Ramos (cell line): ENCODE results near the gene SCYL2.
"Not testable (repeated sequence)": the region's sequence is repeated elsewhere in the genome, so short reads cannot be mapped to it uniquely, and the experiment has no call there.

Source experiments
- in situ Hi-C: fragments of 300-500 bp; cut with MboI; formaldehyde crosslinking; loops from one replicate; pipeline ENCODE4 v1.14.3; 2022; ENCODE audit warnings: low sequenced_read_pairs; ENCODE audit not compliant: unreplicated experiment

Gene SCYL2

DNA sequence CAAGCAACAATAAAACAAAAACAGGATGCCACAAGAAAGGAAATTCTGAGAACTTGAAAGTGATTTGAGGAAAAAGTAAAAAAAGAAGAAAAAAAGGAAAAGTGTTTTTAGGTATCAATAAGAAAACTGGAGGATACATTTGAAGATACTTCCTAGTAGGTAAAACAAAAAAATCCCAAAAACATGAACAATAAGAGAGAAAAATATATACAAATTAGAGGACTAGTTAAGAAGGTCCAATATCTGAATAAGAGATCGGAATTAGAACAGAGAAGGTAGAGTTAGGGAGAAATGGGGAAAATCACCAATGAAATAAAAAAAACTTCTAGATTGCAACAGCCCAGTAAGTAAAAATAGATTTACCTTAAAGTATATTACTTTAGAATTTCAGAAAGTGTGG is 8.8 kb upstream of the SCYL2 start:
- in situ Hi-C loops, result no loop called here

DNA sequence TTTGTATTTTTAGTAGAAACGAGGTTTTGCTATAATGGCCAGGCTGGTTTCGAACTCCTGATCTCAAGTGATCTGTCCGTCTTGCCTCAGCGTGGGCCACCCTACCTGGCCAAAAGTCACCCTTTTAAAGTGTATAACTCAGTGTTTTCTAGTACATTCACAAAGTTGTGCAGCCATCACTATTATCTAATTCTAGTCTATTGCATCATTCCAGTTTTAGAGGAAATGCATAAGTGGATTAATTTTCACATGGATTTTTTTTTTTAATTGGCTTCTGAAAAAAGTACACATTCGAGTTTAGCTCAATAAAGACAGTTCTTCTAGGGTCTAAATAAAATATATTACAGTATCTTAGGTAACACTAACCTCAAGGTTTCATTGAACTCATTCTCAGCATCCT is 3.8 kb upstream of the SCYL2 start:
- in situ Hi-C loops, result no loop called here

DNA sequence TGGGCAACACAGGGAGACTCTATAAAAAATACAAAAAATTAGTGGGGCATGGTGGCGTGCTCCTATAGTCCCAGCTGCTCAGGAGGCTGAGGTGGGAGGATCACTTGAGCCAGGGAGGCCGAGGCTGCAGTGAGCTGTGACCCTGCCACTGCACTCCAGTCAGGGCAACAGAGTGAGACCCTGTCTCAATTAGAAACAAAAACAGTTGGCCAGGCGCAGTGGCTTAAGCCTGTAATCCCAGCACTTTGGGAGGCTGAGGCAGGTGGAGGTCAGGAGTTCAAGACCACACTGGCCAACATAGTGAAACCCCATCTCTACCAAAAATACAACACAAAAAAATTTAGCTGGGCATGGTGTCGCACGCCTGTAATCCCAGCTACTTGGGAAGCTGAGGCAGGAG is 1.9 kb upstream of the SCYL2 start:
- in situ Hi-C loops, result not testable (repeated sequence)

DNA sequence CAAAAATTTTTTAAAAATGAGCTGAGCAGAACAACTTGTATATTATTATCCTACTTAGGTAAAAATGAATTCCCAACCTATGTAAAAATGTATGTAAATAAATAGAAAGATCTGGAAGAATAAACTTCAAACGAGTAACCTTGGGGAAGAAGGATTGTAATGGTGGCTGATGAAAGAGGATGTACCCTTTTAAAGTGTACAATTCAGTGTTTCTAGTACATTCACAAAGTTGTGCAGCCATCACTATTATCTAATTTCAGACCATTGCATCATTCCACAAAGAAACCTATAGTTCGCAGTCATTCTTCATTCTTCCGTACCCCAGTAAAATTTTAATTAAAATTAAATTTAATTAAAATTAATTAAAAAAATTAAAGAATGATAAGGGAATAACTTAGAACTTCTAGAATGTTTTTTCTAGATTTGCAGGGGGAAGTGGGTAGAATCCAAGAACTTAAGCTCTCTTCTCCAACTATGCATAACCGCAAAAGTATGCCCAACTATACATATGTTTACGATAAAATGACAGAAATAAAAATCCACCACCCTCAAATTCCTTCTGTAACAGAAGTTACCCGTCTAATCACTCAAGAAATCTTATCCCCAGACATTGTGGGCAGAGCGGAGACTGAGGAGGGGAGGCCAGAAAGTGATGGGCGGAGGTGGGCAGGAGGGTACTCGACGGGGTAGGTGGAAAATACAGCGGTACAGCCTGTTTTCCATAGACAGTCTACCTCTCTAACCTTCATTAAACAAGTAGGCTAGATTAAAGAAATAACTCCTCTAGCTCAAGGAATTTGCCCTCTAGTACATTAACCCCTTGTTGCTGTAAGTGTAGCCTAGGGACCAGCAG is 1.0 kb upstream of the SCYL2 start:
- in situ Hi-C loops, result no loop called here

DNA sequence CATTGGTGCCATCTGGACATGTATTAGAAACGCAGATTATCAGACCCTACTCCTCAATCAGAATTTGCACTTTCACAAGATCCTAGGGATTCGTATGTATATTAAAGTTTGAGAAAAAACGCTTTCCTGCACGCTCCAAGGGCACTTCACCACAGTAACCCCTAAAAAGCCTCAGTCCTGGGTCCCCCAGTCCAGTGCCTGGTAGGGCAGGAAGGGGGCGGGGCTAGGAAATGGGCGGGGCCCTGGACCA is 467 bp upstream of the SCYL2 start:
- in situ Hi-C loops, result no loop called here

DNA sequence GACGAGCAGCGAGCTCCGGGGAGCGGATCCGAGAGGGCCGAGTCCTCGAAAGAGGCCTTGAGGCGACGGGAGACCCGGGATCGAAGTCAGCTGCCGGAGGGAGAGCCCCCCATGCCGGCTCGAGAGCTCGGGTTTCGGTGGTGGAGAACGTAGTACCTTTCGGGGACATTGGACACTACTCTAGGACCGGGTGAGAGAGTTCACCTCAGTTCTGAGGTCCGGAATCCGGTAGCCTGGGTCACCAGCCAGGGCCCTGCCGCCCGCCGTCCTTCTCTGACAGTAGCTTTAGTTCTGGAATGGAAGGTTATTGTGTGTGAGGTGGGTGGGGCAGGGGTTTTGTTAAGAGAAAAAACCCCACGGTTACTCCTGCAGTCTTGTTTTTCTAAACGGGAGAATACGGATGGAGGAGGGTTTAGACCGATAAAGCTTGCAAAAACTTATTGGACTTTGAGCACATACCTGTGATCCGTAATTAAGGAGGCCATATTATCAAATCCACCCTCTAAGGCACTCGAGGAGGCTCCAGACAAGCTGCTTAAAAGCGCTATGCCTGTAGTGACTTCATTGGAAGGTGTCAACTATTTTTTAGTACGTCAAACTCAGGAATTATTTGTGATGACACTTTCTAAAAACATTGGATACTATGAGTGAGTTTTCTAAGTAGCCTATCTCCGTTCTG is 765 bp downstream of the SCYL2 start:
- in situ Hi-C loops, result no loop called here

DNA sequence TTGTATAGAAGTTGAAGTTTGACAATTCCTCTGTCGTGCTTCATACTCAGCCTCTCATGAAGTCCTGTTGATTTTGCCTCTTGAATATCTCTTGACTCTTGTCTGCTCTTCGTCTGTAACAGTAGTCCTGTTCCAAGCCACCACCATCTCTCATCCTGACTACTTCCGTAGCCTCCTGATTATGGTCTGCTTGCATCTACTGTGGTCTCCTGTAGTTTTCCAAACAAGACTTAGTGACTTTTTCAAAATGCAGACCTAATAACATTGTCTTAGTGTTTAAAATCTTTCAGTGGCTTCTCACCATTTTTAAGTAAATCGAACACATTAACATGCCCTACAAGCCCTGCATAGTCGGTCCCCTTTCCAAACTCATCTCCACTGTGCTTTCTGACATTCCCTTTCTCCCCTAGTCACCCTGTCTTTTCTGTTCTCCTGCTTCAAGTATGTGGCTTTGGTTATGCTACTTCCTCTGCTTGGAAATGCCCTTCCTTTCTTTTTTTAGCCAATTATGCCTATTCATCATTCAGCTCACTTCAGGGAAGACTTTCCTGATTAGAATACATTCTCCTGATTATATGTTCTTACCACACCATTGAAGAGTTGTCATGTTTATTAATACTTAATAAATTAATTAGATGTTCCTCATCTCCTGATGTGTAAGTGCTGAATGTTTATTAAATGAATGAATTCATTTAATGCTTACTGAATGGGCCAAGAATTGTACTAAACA is 2.0 kb downstream of the SCYL2 start:
- in situ Hi-C loops, result no loop called here

- in situ Hi-C loops, result no loop called here
Measured at GRCh38 chr12:100273782-100274181, 6.8 kb downstream of the SCYL2 start.

GRCh38 chr12:100274291-100274690 is 7.3 kb downstream of the SCYL2 start:
- in situ Hi-C loops, result no loop called here

DNA sequence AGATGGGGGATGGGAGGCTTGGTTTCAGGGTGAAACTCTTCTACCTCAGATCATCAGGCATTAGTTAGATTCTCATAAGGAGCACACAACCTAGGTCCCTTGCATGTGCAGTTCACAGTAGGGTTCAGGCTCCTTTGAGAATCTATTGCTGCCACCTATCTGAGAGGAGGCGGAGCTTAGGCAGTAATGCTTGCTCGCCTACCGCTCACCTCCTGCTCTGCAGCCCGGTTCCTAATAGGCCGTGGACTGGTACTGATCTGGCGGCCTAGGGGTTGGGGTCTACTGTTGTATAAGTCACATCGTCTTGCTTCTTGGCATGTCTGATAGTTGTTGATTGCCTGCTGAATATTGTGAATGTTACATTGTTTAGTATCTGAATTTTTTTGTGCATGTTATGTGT is 12.2 kb downstream of the SCYL2 start:
- in situ Hi-C loops, result no loop called here

DNA sequence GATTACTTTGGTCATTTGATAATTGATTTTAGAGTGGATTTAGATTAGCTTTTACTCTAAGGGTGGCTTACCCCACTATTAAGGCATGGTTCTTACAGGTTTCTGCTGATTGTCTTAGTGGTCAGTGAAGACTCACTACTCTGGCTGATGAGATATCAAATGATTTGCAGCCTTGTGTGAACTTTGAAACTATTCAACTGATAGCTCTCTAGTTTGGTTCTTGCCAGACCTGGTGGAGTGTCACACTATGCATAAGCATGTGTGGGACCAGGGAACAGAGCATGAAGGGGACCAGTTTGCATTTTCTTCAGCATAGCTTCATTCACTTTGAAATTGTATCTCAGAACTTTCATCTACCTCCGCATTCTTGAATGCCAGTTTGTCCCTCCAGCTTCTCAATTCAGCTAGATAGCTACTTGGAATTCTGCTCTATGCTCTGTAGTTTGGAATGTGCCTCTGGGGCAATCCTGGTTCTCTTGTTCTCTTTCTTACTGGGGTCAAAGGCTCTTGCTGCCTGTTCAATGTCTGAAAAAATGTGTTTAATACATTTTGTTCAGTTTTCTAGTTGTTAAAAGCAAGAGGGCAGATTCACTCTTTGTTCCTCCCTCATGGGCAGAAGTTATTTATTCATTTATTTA is 12.7 kb downstream of the SCYL2 start:
- in situ Hi-C loops, result no loop called here

GRCh38 chr12:100284556-100284955 is 17.6 kb downstream of the SCYL2 start:
- in situ Hi-C loops, result not testable (repeated sequence)

DNA sequence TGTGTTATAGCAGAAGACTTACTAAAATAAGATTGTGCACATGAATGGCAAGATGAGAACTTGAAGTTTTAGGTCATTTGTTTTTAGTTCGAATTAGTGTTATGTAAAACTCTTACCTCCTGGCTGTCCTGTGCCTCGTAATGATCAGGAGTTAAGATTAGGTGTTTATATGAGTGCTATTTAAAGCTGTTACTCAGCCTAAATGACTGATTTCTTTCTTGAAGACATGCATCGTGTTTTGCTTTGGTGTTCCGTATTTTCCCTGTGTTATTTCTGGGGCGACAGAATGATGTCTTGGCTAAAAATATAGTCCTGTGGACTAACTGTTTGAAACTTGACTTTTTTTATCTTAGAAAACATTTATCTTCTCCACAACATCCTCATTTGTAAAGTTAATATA is 22.1 kb downstream of the SCYL2 start:
- in situ Hi-C loops, result no loop called here

- in situ Hi-C loops, result no loop called here
Measured at GRCh38 chr12:100290016-100290415, 23.0 kb downstream of the SCYL2 start.

GRCh38 chr12:100293017-100293416 is 26.0 kb downstream of the SCYL2 start:
- in situ Hi-C loops, result no loop called here

DNA sequence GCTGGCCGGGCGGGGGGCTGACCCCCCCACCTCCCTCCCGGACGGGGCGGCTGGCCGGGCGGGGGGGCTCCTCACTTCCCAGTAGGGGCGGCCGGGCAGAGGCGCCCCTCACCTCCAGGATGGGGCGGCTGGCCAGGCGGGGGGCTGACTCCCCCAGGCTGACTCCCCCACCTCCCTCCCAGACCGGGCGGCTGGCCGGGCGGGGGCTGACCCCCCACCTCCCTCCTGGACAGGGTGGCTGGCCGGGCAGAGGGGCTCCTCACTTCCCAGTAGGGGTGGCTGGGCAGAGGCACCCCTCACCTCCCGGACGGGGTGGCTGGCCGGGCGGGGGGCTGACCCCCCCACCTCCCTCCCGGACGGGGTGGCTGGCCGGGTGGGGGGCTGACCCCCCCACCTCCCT is 27.4 kb downstream of the SCYL2 start:
- in situ Hi-C loops, result not testable (repeated sequence)

DNA sequence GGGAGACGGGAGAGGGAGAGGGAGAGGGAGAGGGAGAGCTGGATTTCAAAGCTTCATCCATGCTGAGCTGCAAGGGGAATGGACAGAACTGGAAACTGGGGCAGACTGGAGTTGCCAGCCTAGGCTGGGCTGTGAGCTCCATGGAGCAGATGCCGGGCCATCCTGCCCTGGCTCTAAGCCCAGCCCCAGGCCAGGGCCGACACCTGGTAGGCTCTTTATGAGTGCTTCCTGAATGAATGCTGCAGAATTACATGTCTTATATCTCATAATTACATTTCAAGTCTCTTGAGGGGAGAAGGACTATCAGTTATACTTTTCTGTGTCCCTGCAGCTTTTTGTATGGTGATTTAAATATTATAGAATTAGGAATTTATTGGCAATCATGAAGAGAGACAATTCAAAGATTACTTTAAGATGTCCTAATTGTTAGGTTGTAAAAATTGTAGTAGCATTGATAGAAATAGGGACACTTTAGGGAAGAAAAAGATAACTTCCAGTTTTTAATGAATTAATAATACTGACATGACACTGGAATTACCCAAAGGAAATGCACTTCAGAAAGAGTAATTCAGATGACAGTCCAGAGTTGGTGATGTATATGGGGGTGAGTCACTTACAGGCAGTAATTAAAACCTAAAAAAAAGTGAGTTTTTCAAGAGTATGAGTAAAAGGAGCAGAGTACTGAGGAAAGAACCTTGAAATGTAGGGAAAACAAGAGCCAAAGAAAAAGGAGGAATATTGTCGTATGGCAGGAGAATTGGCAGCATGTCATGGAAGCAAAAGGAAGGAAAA is 29.0 kb downstream of the SCYL2 start:
- in situ Hi-C loops, result no loop called here

GRCh38 chr12:100302081-100302480 is 35.1 kb downstream of the SCYL2 start:
- in situ Hi-C loops, result no loop called here

DNA sequence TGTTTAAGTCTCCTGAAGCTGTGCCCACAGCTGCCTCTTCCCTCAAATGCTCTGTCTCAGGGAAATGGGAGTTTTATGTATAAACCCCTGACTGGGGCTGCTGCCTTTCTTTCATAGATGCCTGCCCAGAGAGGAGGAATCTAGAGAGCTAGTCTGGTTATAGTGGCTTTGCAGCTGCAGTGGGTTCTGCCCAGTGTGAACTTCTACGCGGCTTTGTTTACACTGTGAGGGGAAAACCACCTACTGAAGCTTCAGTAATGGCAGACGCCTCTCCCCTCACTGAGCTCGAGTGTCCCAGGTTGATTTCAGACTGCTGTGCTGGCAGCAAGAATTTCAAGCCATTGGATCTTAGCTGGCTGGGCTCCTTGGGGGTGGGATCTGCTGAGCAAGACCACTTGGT is 36.9 kb downstream of the SCYL2 start:
- in situ Hi-C loops, result no loop called here

GRCh38 chr12:100304334-100304733 is 37.4 kb downstream of the SCYL2 start:
- in situ Hi-C loops, result not testable (repeated sequence)
